GM19455 (cell line): Measurements from ENCODE around the gene CCDC92B.
"Not testable (repeated sequence)": the region's sequence is repeated elsewhere in the genome, so short reads cannot be mapped to it uniquely, and the experiment has no call there.

Experiments
- ATAC-seq: cut with Tn5 transposase; IDR thresholded peaks from one replicate; pipeline ENCODE4 v1.9.1; 2021; ENCODE audit not compliant: unreplicated experiment

CCDC92B gene

GRCh38 chr17:2704890-2705248 is 44.6 kb downstream of the CCDC92B start:
- no peak for ATAC-seq

GRCh38 chr17:2704031-2704889 is 45.2 kb downstream of the CCDC92B start:
- no peak for ATAC-seq

GRCh38 chr17:2703606-2704005 is 45.8 kb downstream of the CCDC92B start:
- ATAC-seq = no peak

- ATAC-seq = no peak
Measured at GRCh38 chr17:2703181-2703580, 46.3 kb downstream of the CCDC92B start.

- ATAC-seq = no peak
Measured at GRCh38 chr17:2701996-2702741, 47.3 kb downstream of the CCDC92B start.

- no peak for ATAC-seq
Measured at GRCh38 chr17:2701161-2701995, 48.1 kb downstream of the CCDC92B start.

- ATAC-seq = no peak
Measured at GRCh38 chr17:2700491-2701141, 48.8 kb downstream of the CCDC92B start.

GRCh38 chr17:2700030-2700490 is 49.4 kb downstream of the CCDC92B start:
- ATAC-seq = no peak

GRCh38 chr17:2699216-2699805 is 50.1 kb downstream of the CCDC92B start:
- not testable (repeated sequence) for ATAC-seq

GRCh38 chr17:2697611-2698162 is 51.8 kb downstream of the CCDC92B start:
- ATAC-seq = no peak

GRCh38 chr17:2695961-2696760 is 53.3 kb downstream of the CCDC92B start:
- no peak for ATAC-seq

GRCh38 chr17:2695243-2695960 is 54.0 kb downstream of the CCDC92B start:
- no peak for ATAC-seq

GRCh38 chr17:2694381-2695242 is 54.8 kb downstream of the CCDC92B start:
- no peak for ATAC-seq

GRCh38 chr17:2693561-2694380 is 55.7 kb downstream of the CCDC92B start:
- no peak for ATAC-seq

GRCh38 chr17:2692781-2693135 is 56.7 kb downstream of the CCDC92B start:
- ATAC-seq = no peak

GRCh38 chr17:2691965-2692780 is 57.3 kb downstream of the CCDC92B start:
- no peak for ATAC-seq
